WTC11 (cell line): ENCODE measurements around the gene DHX58. TPM values are rescaled to one million over a fixed set of nuclear protein-coding genes. Genes with fewer than 3 reads are reported as not detected.

ENCODE experiments used
- ATAC-seq: fragments of 200-7000 bp; cut with Tn5 transposase; 2 replicates; pipeline ENCODE4 v1.10.0; 2021; ENCODE audit warnings: mild to moderate bottlenecking, moderate library complexity
- CTCF ChIA-PET: fragments of 300-600 bp; sonication (Branson Sonifier 250); formaldehyde crosslinking; loops from one replicate; lab custom pipeline; 2021; ENCODE audit warnings: antibody characterized with exemption; lab: Charles Lee
- POLR2A ChIA-PET: fragments of 350-600 bp; sonication (Branson Sonifier 250); formaldehyde crosslinking; loops from one replicate; lab custom pipeline; 2021; ENCODE audit warnings: antibody characterized with exemption; lab: Charles Lee
- DNase-seq: peaks from one replicate; pipeline ENCODE4 v3.0.0; 2021; ENCODE audit warnings: low spot score
- H3K27ac Mint-ChIP-seq: 2 replicates; pipeline ENCODE4 v1.8.0; 2021; ENCODE audit warnings: mixed read lengths
- H3K27me3 Mint-ChIP-seq: 2 replicates; pipeline ENCODE4 v1.8.0; 2021; ENCODE audit warnings: low read depth, mild to moderate bottlenecking, moderate library complexity, mixed read lengths
- H3K36me3 Mint-ChIP-seq: 2 replicates; pipeline ENCODE4 v1.8.0; 2021; ENCODE audit warnings: mixed read lengths
- H3K4me1 Mint-ChIP-seq: 2 replicates; pipeline ENCODE4 v1.8.0; 2022; ENCODE audit warnings: mixed read lengths
- H3K4me3 Mint-ChIP-seq: 2 replicates; pipeline ENCODE4 v1.8.0; 2021; ENCODE audit warnings: mild to moderate bottlenecking, moderate library complexity, mixed read lengths
- H3K9me3 Mint-ChIP-seq: 2 replicates; pipeline ENCODE4 v1.8.0; 2021; ENCODE audit warnings: mixed read lengths
- AR ChIP-seq: fragments of 250-450 bp; sonication (Bioruptor Pico); IDR thresholded peaks from 2 replicates; pipeline ENCODE4 v1.9.0; 2021; ENCODE audit warnings: mild to moderate bottlenecking
- ATF2 ChIP-seq: sonication (generic); formaldehyde crosslinking; IDR thresholded peaks from 2 replicates; pipeline ENCODE4 v1.8.1; 2022; ENCODE audit warnings: low read depth, missing genetic modification reagents, borderline replicate concordance
- CDX4 ChIP-seq: fragments of 250-450 bp; sonication (Bioruptor Pico); IDR thresholded peaks from 2 replicates; pipeline ENCODE4 v1.9.0; 2021; ENCODE audit warnings: moderate library complexity, mild to moderate bottlenecking, inconsistent platforms, borderline replicate concordance
- CREM ChIP-seq: sonication (generic); formaldehyde crosslinking; IDR thresholded peaks from 2 replicates; pipeline ENCODE4 v1.8.1; 2022; ENCODE audit warnings: mild to moderate bottlenecking, missing genetic modification reagents, moderate library complexity
- E2F1 ChIP-seq: sonication (generic); formaldehyde crosslinking; IDR thresholded peaks from 2 replicates; pipeline ENCODE4 v1.8.0; 2022; ENCODE audit warnings: mild to moderate bottlenecking, missing genetic modification reagents
- FOXP1 ChIP-seq: sonication (generic); formaldehyde crosslinking; IDR thresholded peaks from 2 replicates; pipeline ENCODE4 v1.8.0; 2022; ENCODE audit warnings: missing genetic modification reagents, mild to moderate bottlenecking, moderate library complexity, borderline replicate concordance
- GABPB1 ChIP-seq: sonication (generic); formaldehyde crosslinking; IDR thresholded peaks from 2 replicates; pipeline ENCODE4 v1.8.1; 2023; ENCODE audit warnings: mild to moderate bottlenecking, missing genetic modification reagents
- IRF2 ChIP-seq: sonication (generic); formaldehyde crosslinking; IDR thresholded peaks from 2 replicates; pipeline ENCODE4 v1.8.0; 2022; ENCODE audit warnings: low read depth, missing genetic modification reagents, borderline replicate concordance
- JUN ChIP-seq: sonication (generic); formaldehyde crosslinking; IDR thresholded peaks from 2 replicates; pipeline ENCODE4 v1.8.0; 2023; ENCODE audit warnings: mild to moderate bottlenecking, missing genetic modification reagents
- NR2C2 ChIP-seq: sonication (generic); formaldehyde crosslinking; IDR thresholded peaks from 2 replicates; pipeline ENCODE4 v1.8.0; 2022; ENCODE audit warnings: mild to moderate bottlenecking, missing genetic modification reagents
- OVOL2 ChIP-seq: fragments of 250-450 bp; sonication (Bioruptor Pico); IDR thresholded peaks from 2 replicates; pipeline ENCODE4 v1.9.0; 2021; ENCODE audit warnings: mild to moderate bottlenecking, borderline replicate concordance
- TCF7 ChIP-seq: sonication (generic); formaldehyde crosslinking; IDR thresholded peaks from 2 replicates; pipeline ENCODE4 v1.8.0; 2022; ENCODE audit warnings: mild to moderate bottlenecking, low read depth, missing genetic modification reagents, moderate library complexity
- USF1 ChIP-seq: sonication (generic); formaldehyde crosslinking; IDR thresholded peaks from 2 replicates; pipeline ENCODE4 v1.8.0; 2022; ENCODE audit warnings: mild to moderate bottlenecking, missing genetic modification reagents
- USF2 ChIP-seq: sonication (generic); formaldehyde crosslinking; IDR thresholded peaks from 2 replicates; pipeline ENCODE4 v1.8.1; 2023; ENCODE audit warnings: mild to moderate bottlenecking, missing genetic modification reagents, moderate library complexity
- ZBTB43 ChIP-seq: sonication (generic); formaldehyde crosslinking; IDR thresholded peaks from 2 replicates; pipeline ENCODE4 v1.8.1; 2023; ENCODE audit warnings: mild to moderate bottlenecking, missing genetic modification reagents
- ZNF121 ChIP-seq: sonication (generic); formaldehyde crosslinking; IDR thresholded peaks from 2 replicates; pipeline ENCODE4 v1.8.0; 2023; ENCODE audit warnings: missing genetic modification reagents
- ZNF138 ChIP-seq: sonication (generic); formaldehyde crosslinking; conservative IDR thresholded peaks from 2 replicates; pipeline ENCODE4 v1.8.1; 2022; ENCODE audit warnings: mild to moderate bottlenecking, moderate library complexity, missing genetic modification reagents
- ZNF219 ChIP-seq: sonication (generic); formaldehyde crosslinking; IDR thresholded peaks from 2 replicates; pipeline ENCODE4 v1.8.0; 2023; ENCODE audit warnings: missing genetic modification reagents, mild to moderate bottlenecking, borderline replicate concordance
- ZNF317 ChIP-seq: sonication (generic); formaldehyde crosslinking; IDR thresholded peaks from 2 replicates; pipeline ENCODE4 v1.8.1; 2023; ENCODE audit warnings: low read depth, mild to moderate bottlenecking, moderate library complexity, missing genetic modification reagents, borderline replicate concordance
- ZNF396 ChIP-seq: fragments of 250-450 bp; sonication (Bioruptor Pico); IDR thresholded peaks from 2 replicates; pipeline ENCODE4 v1.8.0; 2021; ENCODE audit warnings: mild to moderate bottlenecking, moderate library complexity, borderline replicate concordance
- ZNF532 ChIP-seq: fragments of 250-450 bp; sonication (Bioruptor Pico); IDR thresholded peaks from 2 replicates; pipeline ENCODE4 v1.9.0; 2021; ENCODE audit warnings: mild to moderate bottlenecking, borderline replicate concordance
- ZSCAN18 ChIP-seq: fragments of 250-450 bp; sonication (Bioruptor Pico); IDR thresholded peaks from 2 replicates; pipeline ENCODE4 v2.1.2; 2022; ENCODE audit warnings: mild to moderate bottlenecking, moderate library complexity
- total RNA-seq: library from RNA; stranded (reverse); gene quantifications from 3 replicates; pipeline ENCODE4 v1.2.3, GENCODE V29; 2021

Gene DHX58
- total RNA-seq, 1 experiment from 2014 or later: 6.3 TPM

GRCh38 chr17:42126836-42127235 lies 14.3 kb upstream of the DHX58 start (continued):
- no peak for TF ChIP-seq CDX4
- no peak for TF ChIP-seq ZNF396 (CRISPR knock-in tag)
- TF ChIP-seq USF1 (CRISPR knock-in tag): no peak
- no peak for TF ChIP-seq ZNF532
- no peak for TF ChIP-seq ZNF219
- no peak for TF ChIP-seq IRF2
- no peak for TF ChIP-seq FOXP1 (CRISPR knock-in tag)
- no peak for TF ChIP-seq ZNF138 (CRISPR knock-in tag)

- ATAC-seq: no peak
- ChIA-PET POLR2A (no interaction called here), CTCF (no interaction called here)
- TF ChIP-seq ZSCAN18 (CRISPR knock-in tag): no peak
- no peak for TF ChIP-seq USF2 (CRISPR knock-in tag)
- no peak for TF ChIP-seq ZNF396 (CRISPR knock-in tag)
- no peak for TF ChIP-seq OVOL2 (CRISPR knock-in tag)
- no peak for TF ChIP-seq ZNF138 (CRISPR knock-in tag)
- TF ChIP-seq TCF7 (CRISPR knock-in tag): no peak
- TF ChIP-seq JUN (CRISPR knock-in tag): no peak
- TF ChIP-seq NR2C2 (CRISPR knock-in tag): no peak
- TF ChIP-seq ZBTB43 (CRISPR knock-in tag): no peak
- no peak for TF ChIP-seq ZNF121 (CRISPR knock-in tag)
- TF ChIP-seq GABPB1 (CRISPR knock-in tag): no peak
- TF ChIP-seq CREM: no peak
- TF ChIP-seq ATF2 (CRISPR knock-in tag): no peak
- no peak for TF ChIP-seq E2F1 (CRISPR knock-in tag)
- no peak for TF ChIP-seq ZNF317 (CRISPR knock-in tag)
- TF ChIP-seq ZNF219: no peak
- TF ChIP-seq AR: no peak
Observed at GRCh38 chr17:42125565-42125964, 13.1 kb upstream of the DHX58 start.

More at GRCh38 chr17:42125565-42125964, 13.1 kb upstream of the DHX58 start:
- DNase-seq: no peak
- no peak overlapping the region for H3K4me3 Mint-ChIP-seq
- no peaks in the 10 kb centered on the region for H3K9me3 Mint-ChIP-seq
- peaks cover 20% of the 10 kb centered on the region for H3K4me1 Mint-ChIP-seq
- no peaks in the 10 kb centered on the region for H3K27me3 Mint-ChIP-seq
- H3K36me3 Mint-ChIP-seq: peaks cover 44% of the 10 kb centered on the region
- H3K27ac Mint-ChIP-seq: no peak overlapping the region
